Left lung (tissue), 10 donors: ENCODE data around the gene LDLRAD2. TPM values are rescaled to one million over a fixed set of nuclear protein-coding genes. Genes with fewer than 3 reads are reported as not detected.

Experiments
- ATAC-seq: fragments of 200-7000 bp; cut with Tn5 transposase; one replicate; pipeline ENCODE4 v1.9.1; 2020; ENCODE audit warnings: moderate library complexity
- DNase-seq, 4 donors: peaks; one replicate each; pipeline ENCODE4 v3.0.0-alpha.2; 2013 to 2020
- H3K27ac ChIP-seq, 2 donors: fragments of 200-600 bp; sonication (generic) in 1 of 2; one replicate each; pipeline versions ENCODE4 v1.5.0 to v1.8.0; 2020 to 2021
- H3K27me3 ChIP-seq, 2 donors: fragments of 200-600 bp; sonication (generic) in 1 of 2; one replicate each; pipeline versions ENCODE4 v1.5.0 to v1.8.0; 2020 to 2021
- H3K36me3 ChIP-seq, 2 donors: fragments of 200-600 bp; sonication (generic) in 1 of 2; one replicate each; pipeline versions ENCODE4 v1.5.0 to v1.8.0; 2020 to 2021
- H3K4me1 ChIP-seq, 2 donors: fragments of 200-600 bp; one replicate each; pipeline ENCODE4 v1.8.0; 2021
- H3K4me3 ChIP-seq, 2 donors: fragments of 200-600 bp; sonication (generic) in 1 of 2; one replicate each; pipeline versions ENCODE4 v1.5.0 to v1.8.0; 2020 to 2021; ENCODE audit warnings: mild to moderate bottlenecking in 1 of 2
- H3K9me3 ChIP-seq, 2 donors: fragments of 200-600 bp; sonication (generic) in 1 of 2; one replicate each; pipeline versions ENCODE4 v1.5.0 to v1.8.0; 2020 to 2021
- CTCF ChIP-seq, 2 donors: fragments of 200-600 bp; sonication (generic) in 1 of 2; IDR thresholded peaks; one replicate each; pipeline versions ENCODE4 v1.5.0 to v1.8.0; 2021; ENCODE audit warnings: antibody characterized with exemption in 2 of 2
- intact Hi-C, 2 donors: fragments of 100-400 bp; cut with DNase I; formaldehyde crosslinking; loops; one replicate each; pipeline versions ENCODE4 v1.11.2 to v1.14.2; 2022
- polyA plus RNA-seq, 6 donors: library from polyadenylated mRNA; unstranded; fragments of 120-200 nt; gene quantifications; one replicate each; pipeline ENCODE4 v1.2.1, GENCODE V29; 2013; ENCODE audit not compliant: insufficient read length in 6 of 6
- total RNA-seq, 2 donors: library from RNA; stranded (reverse); fragmentation: NEBNext Ultra II Directional; extraction: Animal tissue kit (Norgen Biotek cat#: 25700); gene quantifications; one replicate each; pipeline ENCODE4 v1.2.1, GENCODE V29; 2021
- donor health status: DM: no; HTN: yes; CAD: no.
- donor health status: DM: no; HTN: no; CAD: no.

Gene LDLRAD2
- total and polyA plus RNA-seq, 8 donors, result 0.10 to 5.9 (median 5.1) TPM

GRCh38 chr1:21860971-21861370 is 48.9 kb downstream of the LDLRAD2 start:
- DNase-seq, result no peak
- no peaks in the 10 kb centered on the region for H3K27me3 ChIP-seq
- no peaks in the 10 kb centered on the region for H3K9me3 ChIP-seq
- H3K4me1 ChIP-seq, result no peaks in the 10 kb centered on the region
- no peak overlapping the region for H3K27ac ChIP-seq
- no peak overlapping the region for H3K4me3 ChIP-seq
- TF ChIP-seq CTCF (IDR thresholded peaks at IDR 0.05), result no peak
- H3K36me3 ChIP-seq, result peaks cover 0 to 93% of the 10 kb centered on the region in 2 donors
- intact Hi-C loops, result no loop called here
- no peak for ATAC-seq

GRCh38 chr1:21861602-21862429 is 49.8 kb downstream of the LDLRAD2 start:
- no peak overlapping the region for H3K4me3 ChIP-seq
- H3K36me3 ChIP-seq, result peaks cover 0 to 85% of the 10 kb centered on the region in 2 donors
- no peaks in the 10 kb centered on the region for H3K27me3 ChIP-seq
- no peaks in the 10 kb centered on the region for H3K4me1 ChIP-seq
- no peaks in the 10 kb centered on the region for H3K9me3 ChIP-seq
- no peak for DNase-seq
- no peak for ATAC-seq
- TF ChIP-seq CTCF (IDR thresholded peaks at IDR 0.05), result no peak
- intact Hi-C loops, result no loop called here
- H3K27ac ChIP-seq, result no peak overlapping the region

- no peak for ATAC-seq
- intact Hi-C loops, result no loop called here
- no peak overlapping the region for H3K4me3 ChIP-seq
- H3K9me3 ChIP-seq, result no peaks in the 10 kb centered on the region
- TF ChIP-seq CTCF (IDR thresholded peaks at IDR 0.05), result no peak
- no peaks in the 10 kb centered on the region for H3K27me3 ChIP-seq
- DNase-seq, result no peak
- peaks cover 0 to 64% of the 10 kb centered on the region in 2 donors for H3K36me3 ChIP-seq
- H3K27ac ChIP-seq, result no peak overlapping the region
- H3K4me1 ChIP-seq, result no peaks in the 10 kb centered on the region
Observed at GRCh38 chr1:21863981-21864380, 51.9 kb downstream of the LDLRAD2 start.

- Histone ChIP-seq H3K9me3 (no peaks in the 10 kb centered on the region), H3K4me3 (no peak overlapping the region), H3K4me1 (no peaks in the 10 kb centered on the region), H3K27me3 (no peaks in the 10 kb centered on the region), H3K27ac (no peak overlapping the region), H3K36me3 (peaks cover 0 to 56% of the 10 kb centered on the region in 2 donors)
- ATAC-seq (no peak), DNase-seq (no peak)
- no peak for TF ChIP-seq CTCF (IDR thresholded peaks at IDR 0.05)
- intact Hi-C loops, result no loop called here
Observed at GRCh38 chr1:21864730-21865129, 52.7 kb downstream of the LDLRAD2 start.

GRCh38 chr1:21865609-21865942 is 53.5 kb downstream of the LDLRAD2 start:
- peaks cover 0 to 5% of the 10 kb centered on the region in 2 donors for H3K4me1 ChIP-seq
- intact Hi-C loops, result no loop called here
- no peak for ATAC-seq
- no peaks in the 10 kb centered on the region for H3K9me3 ChIP-seq
- DNase-seq, result no peak
- no peak overlapping the region for H3K27ac ChIP-seq
- no peaks in the 10 kb centered on the region for H3K27me3 ChIP-seq
- H3K36me3 ChIP-seq, result peaks cover 0 to 48% of the 10 kb centered on the region in 2 donors
- TF ChIP-seq CTCF (IDR thresholded peaks at IDR 0.05), result no peak
- no peak overlapping the region for H3K4me3 ChIP-seq
